Uterus (tissue), 4 donors: Measurements from ENCODE around the gene GRK5. TPM values are rescaled to one million over a fixed set of nuclear protein-coding genes. Genes with fewer than 3 reads are reported as not detected.
"Not testable (repeated sequence)": the region's sequence is repeated elsewhere in the genome, so short reads cannot be mapped to it uniquely, and the experiment has no call there.

Experiments
- DNase-seq, 2 donors: peaks; one replicate each; pipeline ENCODE4 v3.0.0-alpha.2; 2019 to 2020
- H3K27ac ChIP-seq, 2 donors: fragments of 200-600 bp; sonication (generic); 1 replicate in 1 of 2; 2 replicates in 1 of 2; pipeline ENCODE4 v1.5.1; 2016 to 2018
- H3K27me3 ChIP-seq, 2 donors: fragments of 200-600 bp; sonication (generic); one replicate each; pipeline ENCODE4 v1.5.1; 2018 to 2019; ENCODE audit warnings: control low read depth in 1 of 2
- H3K36me3 ChIP-seq, 2 donors: fragments of 200-600 bp; sonication (generic); one replicate each; pipeline ENCODE4 v1.5.1; 2019; ENCODE audit warnings: control low read depth in 1 of 2
- H3K4me1 ChIP-seq, 2 donors: fragments of 200-600 bp; sonication (generic); one replicate each; pipeline ENCODE4 v1.5.1; 2018 to 2019; ENCODE audit warnings: control low read depth in 1 of 2
- H3K4me3 ChIP-seq, 2 donors: fragments of 200-600 bp; sonication (generic); 1 replicate in 1 of 2; 2 replicates in 1 of 2; pipeline ENCODE4 v1.5.1; 2018 to 2019; ENCODE audit warnings: mild to moderate bottlenecking in 1 of 2
- H3K9me3 ChIP-seq, 2 donors: fragments of 200-600 bp; sonication (generic); one replicate each; pipeline ENCODE4 v1.5.1; 2019; ENCODE audit warnings: control low read depth in 1 of 2
- CTCF ChIP-seq, 4 experiments: fragments of 200-600 bp in 2 of 4; fragments of 450-650 bp in 2 of 4; sonication (generic) in 2 of 4; IDR thresholded peaks; one replicate each; pipeline ENCODE4 v1.5.1; 2016 to 2019; ENCODE audit warnings: antibody characterized with exemption in 4 of 4, mild to moderate bottlenecking in 2 of 4, moderate library complexity in 1 of 4
- POLR2A ChIP-seq, 2 donors: fragments of 450-650 bp; IDR thresholded peaks; one replicate each; pipeline ENCODE4 v1.6.1; 2016; ENCODE audit warnings: antibody characterized with exemption in 2 of 2, mild to moderate bottlenecking in 1 of 2, moderate library complexity in 1 of 2
- intact Hi-C: fragments of 100-400 bp; cut with DNase I; formaldehyde crosslinking; loops from one replicate; pipeline ENCODE4 v1.15.1; 2023; ENCODE audit warnings: low total_unique reads
- total RNA-seq, 4 donors: library from RNA; depleted of rRNA in 3 of 4; stranded (reverse); fragments of >200 nt in 3 of 4; gene quantifications; one replicate each; pipeline versions ENCODE4 v1.1.0 to v1.2.4, GENCODE V29; 2014 to 2023
- donor health status: DM: yes; HTN: yes; CAD: no.

The GRK5 gene
- total RNA-seq, 4 donors from 2014 or later: 11.6 to 34.6 (median 14.1) TPM

GRCh38 chr10:119238577-119238976, 31.2 kb downstream of the GRK5 start:
- intact Hi-C loops: no loop called here
- no peak for DNase-seq
- H3K36me3 ChIP-seq: no peaks in the 10 kb centered on the region
- no peaks in the 10 kb centered on the region for H3K27me3 ChIP-seq
- no peak for TF ChIP-seq CTCF (IDR thresholded peaks at IDR 0.05)
- no peak for TF ChIP-seq POLR2A (IDR thresholded peaks at IDR 0.05)
- H3K4me3 ChIP-seq: no peak overlapping the region
- H3K9me3 ChIP-seq: no peaks in the 10 kb centered on the region
- H3K4me1 ChIP-seq: peaks cover 3 to 8% of the 10 kb centered on the region in 2 donors
- peak overlapping the region; percentile 71 to 75 for H3K27ac ChIP-seq

- Histone ChIP-seq H3K4me1 (peaks cover 3 to 12% of the 10 kb centered on the region in 2 donors), H3K27ac (peak overlapping the region; percentile 71 to 75)
- H3K27me3 ChIP-seq, H3K9me3 ChIP-seq, DNase-seq, H3K4me3 ChIP-seq, intact Hi-C loops, H3K36me3 ChIP-seq: not testable (repeated sequence)
These were observed 31.6 kb downstream of the GRK5 start for GRCh38 chr10:119239015-119239414.

- Histone ChIP-seq H3K4me1 (peaks cover 3 to 13% of the 10 kb centered on the region in 2 donors), H3K27ac (peak overlapping the region; percentile 71 to 75)
- intact Hi-C loops, DNase-seq, H3K9me3 ChIP-seq, H3K27me3 ChIP-seq, H3K4me3 ChIP-seq, H3K36me3 ChIP-seq: not testable (repeated sequence)
These were observed 32.3 kb downstream of the GRK5 start for GRCh38 chr10:119239630-119240029.

GRCh38 chr10:119241066-119241465, 33.7 kb downstream of the GRK5 start:
- TF ChIP-seq POLR2A (IDR thresholded peaks at IDR 0.05): no peak
- no peak for TF ChIP-seq CTCF (IDR thresholded peaks at IDR 0.05)
- Histone ChIP-seq H3K4me3 (no peak overlapping the region), H3K36me3 (no peaks in the 10 kb centered on the region), H3K27me3 (no peaks in the 10 kb centered on the region), H3K27ac (peak overlapping the region; percentile 69 to 83), H3K4me1 (peaks cover 0 to 13% of the 10 kb centered on the region in 2 donors), H3K9me3 (no peaks in the 10 kb centered on the region)
- intact Hi-C loops: no loop called here
- DNase-seq: no peak

GRCh38 chr10:119242186-119242585, 34.8 kb downstream of the GRK5 start:
- DNase-seq: no peak
- Histone ChIP-seq H3K4me3 (no peak overlapping the region), H3K27me3 (no peaks in the 10 kb centered on the region), H3K4me1 (peaks cover 6 to 13% of the 10 kb centered on the region in 2 donors), H3K27ac (peak overlapping the region; percentile 69 to 83), H3K9me3 (no peaks in the 10 kb centered on the region), H3K36me3 (no peaks in the 10 kb centered on the region)
- TF ChIP-seq CTCF (IDR thresholded peaks at IDR 0.05) (no peak), POLR2A (IDR thresholded peaks at IDR 0.05) (no peak)
- intact Hi-C loops: no loop called here

GRCh38 chr10:119243488-119243887, 36.1 kb downstream of the GRK5 start:
- H3K27ac ChIP-seq: peak overlapping the region; percentile 69 to 83
- H3K36me3 ChIP-seq: no peaks in the 10 kb centered on the region
- H3K4me1 ChIP-seq: peaks cover 12 to 20% of the 10 kb centered on the region in 2 donors
- intact Hi-C loops: no loop called here
- no peaks in the 10 kb centered on the region for H3K9me3 ChIP-seq
- no peaks in the 10 kb centered on the region for H3K27me3 ChIP-seq
- H3K4me3 ChIP-seq: no peak overlapping the region
- TF ChIP-seq POLR2A (IDR thresholded peaks at IDR 0.05) (no peak), CTCF (IDR thresholded peaks at IDR 0.05) (no peak)
- no peak for DNase-seq
